HG03469 (cell line): ENCODE measurements around the gene SIX5.

Experiments
- ATAC-seq: cut with Tn5 transposase; IDR thresholded peaks from one replicate; pipeline ENCODE4 v1.9.1; 2021; ENCODE audit warnings: mild to moderate bottlenecking, moderate library complexity, moderate number of reproducible peaks; ENCODE audit not compliant: unreplicated experiment

Gene SIX5

GRCh38 chr19:45777395-45777961 lies 8.4 kb upstream of the SIX5 start:
- no peak for ATAC-seq

GRCh38 chr19:45774765-45775164 lies 5.7 kb upstream of the SIX5 start:
- ATAC-seq: no peak

- no peak for ATAC-seq
These were observed 4.3 kb upstream of the SIX5 start for GRCh38 chr19:45773384-45773783.

- no peak for ATAC-seq
These were observed 3.9 kb upstream of the SIX5 start for GRCh38 chr19:45772912-45773311.

GRCh38 chr19:45772130-45772840 lies 3.2 kb upstream of the SIX5 start:
- ATAC-seq: no peak

- ATAC-seq: no peak
These were observed 2.4 kb upstream of the SIX5 start for GRCh38 chr19:45771311-45771933.

- peak; percentile 34 for ATAC-seq
These were observed 1.4 kb upstream of the SIX5 start for GRCh38 chr19:45770192-45771101.

- ATAC-seq: no peak
These were observed 754 bp upstream of the SIX5 start for GRCh38 chr19:45769821-45770191.

GRCh38 chr19:45768655-45768983 lies 433 bp downstream of the SIX5 start:
- ATAC-seq: no peak

GRCh38 chr19:45767881-45768654 lies 984 bp downstream of the SIX5 start:
- no peak for ATAC-seq

- no peak for ATAC-seq
These were observed 1.6 kb downstream of the SIX5 start for GRCh38 chr19:45767410-45767880.

- ATAC-seq: no peak
These were observed 2.1 kb downstream of the SIX5 start for GRCh38 chr19:45766869-45767346.

GRCh38 chr19:45766296-45766868 lies 2.7 kb downstream of the SIX5 start:
- ATAC-seq: no peak

GRCh38 chr19:45765702-45766295 lies 3.3 kb downstream of the SIX5 start:
- no peak for ATAC-seq

GRCh38 chr19:45764945-45765701 lies 3.9 kb downstream of the SIX5 start:
- no peak for ATAC-seq

- no peak for ATAC-seq
These were observed 4.6 kb downstream of the SIX5 start for GRCh38 chr19:45764475-45764874.

GRCh38 chr19:45763691-45764294 lies 5.3 kb downstream of the SIX5 start:
- ATAC-seq: no peak

GRCh38 chr19:45762870-45763631 lies 6.0 kb downstream of the SIX5 start:
- ATAC-seq: no peak
